OCI-M2 (cell line): ENCODE data around the gene TSPAN18.

Experiments
- DNase-seq: peaks from one replicate; lab custom pipeline; 2025; ENCODE audit not compliant: unreplicated experiment; lab: John Stamatoyannopoulos, UW

The TSPAN18 gene

DNA sequence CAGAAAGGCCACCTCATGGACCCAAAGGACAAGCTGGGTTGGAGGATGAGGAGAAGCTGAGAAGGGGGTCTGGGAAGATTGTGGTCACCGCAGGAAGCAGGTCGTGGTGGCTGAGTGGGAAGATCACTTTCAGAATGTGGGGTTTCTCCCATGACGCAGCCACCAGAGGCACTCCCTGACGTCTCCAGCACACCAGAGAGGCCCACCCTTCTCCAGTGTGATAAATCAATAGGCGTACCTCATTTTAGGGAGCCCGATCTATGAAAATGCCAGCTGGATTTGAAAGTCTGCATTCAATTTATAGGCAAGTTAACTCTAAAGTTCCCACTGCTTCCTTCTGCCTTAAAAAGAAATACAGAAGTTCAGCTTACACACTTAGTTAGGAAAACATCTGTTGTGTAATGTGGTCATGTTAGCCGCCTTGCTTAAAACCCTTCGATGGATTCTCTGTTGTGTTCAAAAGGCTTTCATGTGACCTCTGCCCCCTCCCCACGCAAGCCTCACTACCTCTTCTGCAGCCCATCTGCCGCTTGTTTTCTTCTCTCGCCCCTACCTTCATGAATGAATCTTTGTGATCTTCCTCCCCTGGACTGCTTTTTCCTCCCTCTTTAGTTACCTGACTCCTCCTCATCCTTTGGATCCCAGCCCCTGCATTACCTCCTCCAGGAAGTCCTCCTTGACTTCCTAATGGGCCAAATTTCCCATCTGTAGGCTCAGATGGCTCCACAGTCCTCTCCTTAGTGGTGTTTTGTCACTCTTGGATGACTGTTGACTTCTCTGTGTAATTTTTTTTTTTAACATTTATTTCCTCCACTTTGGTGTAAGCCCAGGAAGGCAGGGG lies 10.7 kb downstream of the TSPAN18 start:
- no peak for DNase-seq

DNA sequence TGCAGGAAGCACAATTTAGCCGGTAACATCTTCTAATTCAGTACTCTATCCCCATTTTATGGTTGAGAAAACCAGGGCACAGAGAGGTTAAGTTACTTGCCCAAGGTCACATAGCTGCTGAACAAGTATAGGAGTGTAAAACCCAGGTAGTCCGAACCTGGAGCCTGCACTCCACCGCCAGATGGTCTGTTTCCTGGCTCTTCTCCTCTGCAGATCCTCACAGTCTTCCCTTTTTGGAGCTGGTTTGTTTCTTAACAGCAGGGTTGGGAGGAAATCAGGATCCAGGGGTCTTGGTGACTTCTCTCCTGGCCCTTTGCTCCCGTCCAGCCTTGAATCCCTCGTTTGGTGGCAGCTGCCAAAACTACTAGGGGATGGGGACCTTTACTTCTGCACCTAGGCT lies 12.0 kb downstream of the TSPAN18 start:
- no peak for DNase-seq

DNA sequence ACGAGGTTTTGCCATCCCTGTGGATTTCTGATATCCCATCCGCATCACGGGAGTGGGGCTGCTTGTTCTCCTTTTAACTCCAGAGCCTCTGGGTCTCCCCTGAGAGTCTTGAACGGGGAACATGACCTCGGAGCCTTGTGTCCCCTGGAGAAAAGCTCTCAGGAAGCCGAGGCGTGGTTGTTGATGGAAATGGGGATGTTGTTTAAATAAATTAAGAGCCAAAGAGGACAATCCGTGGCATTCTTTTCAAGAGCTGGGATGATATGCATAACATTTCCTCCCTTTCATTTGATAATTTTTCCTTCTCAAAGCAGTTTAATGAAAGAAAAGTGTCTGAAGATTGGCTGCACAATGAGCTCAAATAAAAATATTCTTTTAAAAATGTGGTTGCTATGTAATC lies 14.2 kb downstream of the TSPAN18 start:
- no peak for DNase-seq

DNA sequence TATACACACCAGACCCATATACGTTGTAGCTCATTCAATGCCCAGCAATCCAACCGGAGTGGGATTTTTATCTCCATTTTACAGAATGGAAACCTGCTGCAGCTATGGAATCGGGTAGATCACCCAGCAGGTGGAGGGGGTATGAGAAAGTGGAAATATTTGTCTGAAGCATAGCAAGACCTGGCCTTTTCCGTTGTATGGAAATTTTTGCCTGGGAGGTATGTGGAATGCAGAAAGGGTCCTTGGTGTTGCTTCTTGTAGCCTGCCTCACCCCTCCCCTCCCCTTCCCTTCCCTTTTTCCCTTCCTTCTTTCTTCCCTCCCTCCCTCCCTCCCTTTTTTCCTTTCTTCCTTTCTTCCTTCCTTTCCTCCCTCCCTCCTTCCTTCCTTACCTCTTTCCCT lies 15.2 kb downstream of the TSPAN18 start:
- DNase-seq = no peak

DNA sequence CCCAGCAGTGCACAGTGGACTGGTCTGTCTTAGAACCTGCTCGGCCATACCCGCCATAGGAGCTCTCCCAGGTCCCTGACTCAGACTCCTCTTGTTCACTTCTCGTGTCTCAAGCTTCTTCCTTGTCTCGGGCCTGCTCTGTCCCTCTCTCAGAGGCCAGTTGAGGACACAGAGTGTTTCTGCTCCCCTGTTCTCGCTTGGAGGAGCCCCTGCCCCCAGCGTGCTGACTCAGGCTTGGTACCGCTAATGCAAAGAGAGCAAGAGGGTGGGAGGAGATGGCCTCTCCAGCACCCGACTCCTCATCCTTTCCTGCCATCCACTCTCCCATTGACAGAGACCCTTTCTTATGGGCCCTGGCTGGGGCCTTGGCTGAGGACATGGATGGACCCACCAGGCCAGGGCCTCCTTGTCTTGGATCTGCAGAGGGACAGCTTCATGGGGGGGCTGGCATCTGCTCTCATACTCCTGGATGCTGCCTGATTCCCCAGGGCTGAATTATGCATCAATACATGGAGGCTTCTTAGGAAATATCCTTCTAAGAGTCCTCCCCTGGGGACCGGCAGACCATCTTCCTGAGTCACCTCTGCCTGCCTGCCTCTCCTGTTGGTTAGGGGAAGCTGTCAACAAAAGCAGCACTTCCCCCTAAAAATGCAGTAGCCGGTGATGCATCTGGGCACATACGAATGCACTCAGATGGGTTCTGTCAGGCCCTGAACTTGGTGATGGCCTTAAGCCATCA lies 15.9 kb downstream of the TSPAN18 start:
- no peak for DNase-seq

DNA sequence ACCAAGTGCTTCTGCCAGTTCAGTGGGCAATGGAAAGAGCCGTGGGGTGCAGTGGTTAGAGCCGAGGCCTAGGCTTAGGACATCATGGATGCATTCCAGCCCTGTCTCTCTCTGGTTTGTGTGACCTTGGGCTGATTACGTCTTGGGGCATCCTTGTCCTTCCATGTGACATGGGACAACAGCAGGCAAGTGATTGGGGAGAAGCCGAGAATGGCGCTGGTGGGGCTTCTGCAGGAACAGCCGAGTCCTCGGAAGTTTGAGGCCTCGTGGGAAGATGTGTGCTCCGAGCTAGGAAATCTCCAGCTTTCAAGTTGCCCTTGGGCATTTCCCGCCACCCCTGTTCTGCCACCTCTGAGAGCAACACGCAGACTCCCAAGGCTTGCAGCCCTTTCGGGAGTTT lies 16.6 kb downstream of the TSPAN18 start:
- DNase-seq = no peak

DNA sequence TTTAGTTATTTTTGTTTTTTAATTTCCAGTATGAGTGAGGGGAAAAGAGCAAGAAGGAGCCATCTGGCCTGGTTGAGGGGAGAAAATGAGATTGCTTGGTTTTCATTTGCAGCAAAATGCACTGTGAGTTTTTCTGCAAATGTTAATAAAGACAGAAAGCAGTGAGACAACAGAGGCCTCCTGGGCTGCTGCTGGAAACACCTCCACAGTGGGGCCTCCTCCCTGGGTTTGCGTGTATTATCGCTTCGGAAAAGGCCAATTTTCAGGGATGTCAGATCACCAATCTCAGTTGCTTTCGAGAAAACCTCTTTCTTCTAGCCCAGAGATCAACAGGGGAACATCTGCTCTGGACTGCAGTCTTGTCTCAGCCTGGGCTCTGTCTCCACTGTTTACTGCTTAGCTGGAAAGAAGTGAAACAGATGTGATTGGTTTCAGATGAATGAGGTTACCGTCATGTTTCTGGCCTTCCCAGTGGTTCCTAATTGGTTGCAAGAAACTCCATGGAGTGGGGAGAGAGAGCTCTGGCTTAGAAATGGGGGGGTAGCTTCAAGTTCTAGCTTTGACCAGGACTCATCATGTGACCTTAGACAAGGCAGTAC lies 17.3 kb downstream of the TSPAN18 start:
- no peak for DNase-seq

DNA sequence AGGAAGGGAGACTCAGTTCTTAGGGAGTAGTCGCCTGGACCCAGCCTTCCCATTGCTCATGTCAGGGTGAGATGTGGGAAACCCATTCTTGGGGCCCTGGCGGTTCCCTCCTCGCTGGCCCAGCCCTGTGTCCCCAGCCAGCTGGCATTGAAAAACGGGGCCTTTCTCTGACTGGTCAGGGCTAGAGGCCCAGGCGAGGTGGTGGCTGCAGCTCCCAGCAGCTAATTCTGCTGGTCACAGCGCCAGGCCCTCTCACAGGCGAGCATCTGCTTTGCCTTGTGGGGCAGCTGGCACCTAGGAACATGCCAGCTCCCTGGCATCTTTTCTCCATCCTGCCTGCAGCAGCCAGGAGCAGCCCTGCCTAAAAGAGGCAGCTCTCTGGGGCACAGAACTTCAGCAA lies 20.1 kb downstream of the TSPAN18 start:
- DNase-seq = no peak

DNA sequence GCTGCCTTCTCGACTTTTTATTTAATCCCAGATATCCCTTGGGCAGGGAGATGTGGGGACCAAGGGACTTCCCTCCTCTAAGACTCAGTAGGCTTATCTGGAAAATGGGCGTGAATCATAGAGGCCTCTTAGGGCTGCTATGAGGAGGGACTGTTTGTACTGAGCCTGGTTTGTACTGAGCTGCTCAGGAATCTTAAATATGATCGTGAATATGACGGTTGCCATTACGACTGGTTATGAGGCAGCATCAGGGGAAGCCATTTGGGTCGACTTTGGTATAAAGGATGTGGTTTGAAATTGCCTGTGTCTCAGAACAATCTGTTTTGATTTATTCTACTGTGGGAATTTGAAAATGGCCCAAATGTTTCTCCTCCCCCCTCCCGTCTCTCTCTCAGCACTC lies 20.6 kb downstream of the TSPAN18 start:
- DNase-seq = no peak

DNA sequence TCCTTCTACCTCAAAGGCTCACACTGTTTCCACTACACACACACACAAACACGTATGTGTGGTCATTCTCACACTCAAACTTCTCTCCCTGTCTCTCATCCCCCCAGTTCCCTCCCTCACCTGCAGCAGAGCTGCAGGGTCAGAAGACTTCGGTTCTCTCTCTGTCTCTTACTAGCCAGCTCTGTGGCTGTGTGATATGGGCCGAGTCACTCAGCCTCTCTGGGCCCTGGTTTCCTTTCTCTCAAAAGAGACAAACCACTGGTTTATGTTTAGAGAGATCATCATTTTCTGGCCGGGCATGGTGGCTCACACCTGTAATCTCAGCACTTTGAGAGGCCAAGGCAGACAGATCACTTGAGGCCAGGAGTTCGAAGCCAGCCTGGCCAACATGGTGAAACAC lies 21.1 kb downstream of the TSPAN18 start:
- DNase-seq = no peak

DNA sequence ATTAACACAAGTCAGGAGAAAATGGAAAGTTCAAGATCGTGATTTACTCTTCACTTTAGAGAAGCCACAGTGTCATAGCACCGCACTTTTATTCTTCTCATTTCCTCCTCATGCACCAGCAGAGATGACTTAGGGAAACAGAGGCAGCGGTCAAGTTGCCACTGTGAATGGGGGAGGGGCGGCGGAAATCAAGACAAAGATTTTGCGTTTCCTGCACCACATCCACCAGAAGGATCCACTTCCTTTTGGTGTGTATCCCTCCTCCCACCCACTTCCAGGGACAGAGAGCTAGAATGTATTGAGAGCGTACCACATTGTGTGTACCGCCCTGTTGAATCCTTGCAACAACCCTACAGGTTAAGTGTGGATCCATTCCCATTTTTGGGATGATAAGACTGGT lies 21.8 kb downstream of the TSPAN18 start:
- no peak for DNase-seq

DNA sequence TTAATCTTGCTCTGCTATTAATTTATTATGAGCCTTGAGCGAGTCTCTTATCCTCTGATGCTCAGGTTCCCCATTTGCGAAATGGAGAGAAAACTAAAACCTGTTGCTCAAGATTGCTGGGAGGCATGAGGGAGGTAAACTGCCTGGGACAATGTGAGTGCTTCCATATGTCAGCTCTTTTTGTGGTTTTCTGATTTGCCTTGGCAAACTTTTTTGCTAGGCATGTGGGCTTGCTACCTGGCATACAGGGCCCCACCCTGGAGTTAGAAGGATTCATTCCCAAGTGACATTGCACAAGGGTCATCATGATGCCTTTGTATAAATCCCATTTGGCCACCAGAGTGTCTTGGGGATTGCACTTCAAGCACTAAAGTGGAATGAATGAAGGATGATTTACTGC lies 22.4 kb downstream of the TSPAN18 start:
- no peak for DNase-seq

DNA sequence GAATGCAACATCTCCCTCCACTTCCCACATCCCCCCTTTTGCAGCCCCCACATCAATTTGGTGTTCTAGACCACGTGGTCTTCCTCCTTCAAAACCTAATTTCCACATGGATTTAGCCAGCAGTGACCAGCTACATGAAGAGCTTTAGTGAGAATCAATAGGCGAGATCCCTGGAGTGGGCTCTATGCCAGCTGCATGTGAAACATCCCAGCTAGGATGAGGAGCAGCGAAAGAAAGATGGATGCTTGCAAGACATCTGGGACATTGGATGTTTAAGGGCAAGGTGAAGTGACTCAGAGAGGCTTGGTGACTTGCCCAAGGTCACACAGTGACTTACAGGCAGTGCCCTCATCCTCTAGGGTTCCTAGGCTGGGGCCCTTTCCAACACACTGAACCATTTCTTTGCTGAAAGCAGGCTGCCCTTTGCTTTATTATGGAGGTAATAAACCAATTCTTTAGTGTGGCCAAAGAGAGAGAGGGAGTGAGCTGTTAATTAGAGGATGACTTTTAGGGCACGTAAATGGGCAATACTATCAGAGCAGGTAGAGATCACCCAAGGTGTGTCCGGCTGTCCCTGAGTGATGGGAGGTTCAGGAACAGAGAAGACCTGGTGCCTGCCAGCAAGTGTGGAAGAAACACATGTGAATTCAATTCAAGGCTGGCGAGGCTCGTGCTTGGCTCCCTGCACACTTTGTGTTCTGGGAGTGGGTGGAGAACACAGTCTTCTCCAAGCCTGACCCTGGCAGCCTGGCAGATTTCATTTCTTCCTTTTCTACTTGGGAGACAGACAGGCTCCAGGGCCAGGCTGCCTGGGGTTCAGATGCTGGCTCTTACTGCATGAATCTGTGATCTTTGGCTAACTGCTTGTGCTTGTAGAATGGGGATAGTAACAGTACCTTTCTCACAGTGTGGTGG lies 24.0 kb downstream of the TSPAN18 start:
- no peak for DNase-seq

DNA sequence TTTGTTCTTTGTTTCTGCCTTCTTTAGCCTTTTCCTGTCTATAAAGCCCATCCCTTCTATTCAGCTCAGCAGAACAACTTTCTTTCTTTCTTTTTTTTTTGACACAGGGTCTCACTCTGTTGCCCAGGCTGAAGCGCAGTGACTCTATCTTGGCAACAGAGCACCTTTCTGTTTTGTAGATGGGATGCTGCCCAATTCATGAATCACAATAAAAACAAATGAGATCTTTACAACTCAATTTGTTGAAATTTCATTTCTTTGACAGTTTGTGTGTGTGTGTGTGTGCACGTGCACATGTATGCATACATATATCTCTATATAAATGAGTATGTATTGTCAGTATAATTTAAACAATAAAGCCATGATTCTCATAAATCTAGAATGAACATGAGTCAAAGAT lies 25.5 kb downstream of the TSPAN18 start:
- no peak for DNase-seq

DNA sequence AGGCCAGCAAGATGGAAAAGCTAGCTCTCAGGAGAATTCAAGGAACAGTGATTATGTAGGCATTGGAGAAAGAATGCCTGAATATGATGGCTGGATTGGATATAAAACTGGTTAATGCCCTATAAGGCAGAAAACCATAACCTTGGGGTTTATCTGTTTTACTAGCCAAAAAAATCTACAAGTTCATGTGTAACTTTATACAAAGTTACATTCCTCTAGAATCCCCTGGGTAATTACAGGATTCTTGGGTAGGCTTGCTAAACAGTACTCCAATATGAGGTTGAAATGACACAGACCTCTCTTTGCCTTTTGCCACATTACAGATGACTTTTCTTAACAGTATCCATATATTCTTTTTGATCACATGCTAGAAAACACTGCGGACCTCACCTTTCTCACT lies 26.0 kb downstream of the TSPAN18 start:
- DNase-seq = no peak

DNA sequence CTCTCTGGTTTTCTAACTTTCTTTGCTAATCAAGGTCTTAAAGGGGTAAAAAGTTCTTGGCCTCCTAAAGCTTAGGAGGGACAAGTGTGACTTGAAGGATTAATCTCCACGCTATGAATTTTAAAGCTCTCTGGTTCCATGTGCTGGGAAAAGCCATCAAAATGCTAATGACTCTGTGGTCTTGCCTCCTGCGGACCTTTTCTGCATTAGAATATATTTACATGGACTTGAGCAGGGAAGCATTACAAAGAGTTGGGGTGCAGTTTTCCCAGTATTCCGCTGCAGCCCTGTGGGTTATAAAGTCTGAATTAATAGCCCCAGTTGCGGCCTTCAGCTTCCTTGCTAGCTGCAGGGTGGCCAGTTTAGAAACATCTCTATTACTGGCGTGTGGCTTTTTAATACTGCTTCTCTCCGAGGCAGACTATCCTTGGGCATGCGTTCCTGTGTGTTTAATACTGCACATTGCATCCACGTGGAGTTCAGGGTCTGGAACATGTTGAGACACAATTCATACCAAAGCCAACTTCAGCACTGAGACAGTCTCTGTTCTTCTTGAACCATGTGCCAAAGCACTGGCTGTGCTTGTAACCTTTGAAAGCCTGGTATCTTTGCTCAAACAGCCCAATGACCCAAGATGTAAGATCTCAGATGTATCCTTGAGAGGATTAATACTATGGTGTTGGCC lies 27.3 kb downstream of the TSPAN18 start:
- DNase-seq = no peak

DNA sequence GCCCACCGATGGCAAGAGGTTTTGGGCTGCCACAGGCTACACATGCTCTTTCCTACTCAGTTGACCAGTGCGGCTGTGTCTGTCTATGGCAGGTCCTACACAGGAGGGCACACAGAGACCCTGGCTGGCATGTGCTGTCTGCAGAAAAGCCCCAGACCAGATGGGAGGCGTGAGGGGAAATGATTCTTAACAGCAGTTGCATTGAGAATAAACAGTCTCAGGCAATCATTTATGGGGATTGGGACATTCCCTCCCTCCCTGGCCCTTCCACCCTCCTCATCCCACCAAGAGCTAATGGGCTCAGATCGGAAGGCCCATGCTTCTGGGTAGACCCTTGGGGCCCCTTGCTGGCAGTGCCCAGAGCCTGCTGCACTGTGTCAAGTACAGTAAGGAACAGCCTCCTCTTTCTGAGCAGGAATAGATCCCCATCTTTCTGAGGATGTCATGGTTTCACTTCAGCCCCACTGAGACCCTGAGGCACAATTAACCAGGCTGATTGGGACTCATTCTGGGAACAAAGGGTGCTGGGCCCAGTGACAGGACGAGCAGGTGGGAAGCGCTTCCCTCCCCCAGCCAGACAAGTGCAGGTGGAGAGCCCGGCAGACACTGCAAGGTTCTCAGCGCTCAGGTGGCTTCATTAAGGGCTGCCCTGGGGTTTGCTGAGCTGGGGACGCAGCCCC lies 28.3 kb downstream of the TSPAN18 start:
- DNase-seq = no peak

DNA sequence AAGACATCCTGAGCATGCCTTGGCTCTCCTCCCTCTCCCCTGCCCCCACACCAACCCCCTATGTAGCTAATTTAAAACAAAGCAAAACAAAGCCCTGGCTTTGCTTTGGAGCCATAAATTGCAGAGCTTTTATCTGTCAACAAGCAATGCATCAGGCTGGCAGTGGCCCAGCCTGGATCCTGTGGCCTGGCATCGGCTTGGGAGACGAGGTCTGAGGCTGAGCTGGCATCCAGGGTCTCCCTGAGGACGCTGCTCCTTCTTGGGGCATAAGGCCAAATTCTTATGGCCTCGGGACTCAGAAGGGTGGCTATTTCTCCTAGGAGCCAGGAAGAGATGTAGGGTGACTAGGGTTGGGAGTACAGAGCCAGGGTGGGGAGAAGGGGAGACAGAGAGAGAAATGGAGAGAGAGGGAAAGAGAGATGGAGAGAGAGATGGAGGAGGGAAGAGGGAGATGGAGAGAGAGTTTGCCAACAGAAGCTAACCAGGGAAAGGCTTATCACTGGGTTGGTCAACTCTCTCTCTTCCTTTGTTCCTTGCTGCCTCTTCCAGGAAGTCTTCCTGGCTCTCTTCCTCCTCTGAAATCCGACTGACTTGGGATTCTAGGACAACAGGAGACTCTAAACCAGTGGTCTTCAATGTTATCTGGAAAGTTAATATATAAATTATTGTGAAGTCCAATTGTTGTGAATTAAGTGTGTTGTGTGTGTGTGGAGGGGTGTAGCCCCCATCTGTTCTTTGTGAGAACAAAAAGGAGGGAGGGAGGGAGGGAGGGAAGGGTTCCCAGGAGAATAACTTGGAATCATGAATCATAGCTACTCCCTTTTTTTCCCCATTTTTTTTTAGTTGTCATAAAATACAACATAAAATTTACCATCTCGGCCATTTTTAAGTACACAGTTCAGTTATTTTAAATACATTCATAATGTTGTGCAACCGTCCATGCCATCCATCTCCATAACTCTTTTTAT lies 29.1 kb downstream of the TSPAN18 start:
- no peak for DNase-seq

DNA sequence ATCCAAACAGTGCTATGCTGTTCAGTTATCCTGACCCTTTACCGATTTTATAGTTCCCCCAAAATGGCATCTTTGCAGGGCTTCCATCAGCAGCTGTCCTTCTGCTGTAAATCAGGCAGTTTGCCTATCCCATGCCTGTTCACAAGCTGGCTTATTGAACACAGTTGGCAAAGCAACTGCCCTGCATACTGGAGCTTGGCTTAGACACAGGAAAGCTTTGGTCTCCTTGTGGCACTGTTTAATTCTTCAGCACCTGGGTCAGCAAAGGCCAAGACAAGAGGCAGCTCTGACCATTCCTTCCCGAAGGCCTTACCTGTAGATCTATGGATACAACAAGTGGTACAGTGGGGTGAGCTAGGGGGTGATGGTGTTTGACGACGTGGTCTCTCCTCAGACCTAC lies 32.2 kb downstream of the TSPAN18 start:
- DNase-seq = no peak
